Lung (tissue), 12 donors: ENCODE measurements around the gene ELMOD1. TPM values are rescaled to one million over a fixed set of nuclear protein-coding genes. Genes with fewer than 3 reads are reported as not detected.

ENCODE experiments used
- ATAC-seq: fragments of 200-7000 bp; cut with Tn5 transposase; one replicate; pipeline ENCODE4 v1.9.1; 2020; ENCODE audit warnings: moderate number of reproducible peaks; ENCODE audit not compliant: insufficient read depth, low FRiP score
- DNase-seq, 3 donors: peaks; one replicate each; pipeline ENCODE4 v3.0.0-alpha.2; 2013 to 2017
- H3K27ac ChIP-seq, 2 donors: one replicate each; pipeline ENCODE4 v1.5.1; 2013; ENCODE audit warnings: mild to moderate bottlenecking in 2 of 2, moderate library complexity in 2 of 2, control low read depth in 1 of 2, inconsistent platforms in 1 of 2, low read depth in 1 of 2, low read length in 1 of 2
- H3K27me3 ChIP-seq, 3 donors: one replicate each; pipeline ENCODE4 v1.5.1; 2013; ENCODE audit warnings: low read length in 2 of 3; ENCODE audit not compliant: control insufficient read depth in 3 of 3, insufficient read depth in 3 of 3
- H3K36me3 ChIP-seq, 4 donors: one replicate each; pipeline ENCODE4 v1.5.1; 2013; ENCODE audit warnings: low read length in 4 of 4, mild to moderate bottlenecking in 1 of 4, moderate library complexity in 1 of 4; ENCODE audit not compliant: control insufficient read depth in 4 of 4, insufficient read depth in 4 of 4
- H3K4me1 ChIP-seq, 5 donors: one replicate each; pipeline ENCODE4 v1.5.1; 2013; ENCODE audit warnings: low read length in 5 of 5, mild to moderate bottlenecking in 2 of 5, moderate library complexity in 1 of 5; ENCODE audit not compliant: control insufficient read depth in 5 of 5, insufficient read depth in 5 of 5
- H3K4me3 ChIP-seq: one replicate; pipeline ENCODE4 v1.5.1; 2013; ENCODE audit warnings: mild to moderate bottlenecking, control low read depth, moderate library complexity
- H3K9ac ChIP-seq, 2 donors: one replicate each; pipeline ENCODE4 v1.5.1; 2013; ENCODE audit warnings: low read length in 2 of 2, control low read depth in 1 of 2; ENCODE audit not compliant: insufficient read depth in 1 of 2
- H3K9me3 ChIP-seq, 4 donors: one replicate each; pipeline ENCODE4 v1.5.1; 2013; ENCODE audit warnings: low read length in 3 of 4, mild to moderate bottlenecking in 1 of 4, moderate library complexity in 1 of 4; ENCODE audit not compliant: control insufficient read depth in 4 of 4, insufficient read depth in 3 of 4
- CTCF ChIP-seq: IDR thresholded peaks from 2 replicates; pipeline ENCODE4 v1.5.1; 2012; ENCODE audit warnings: mild to moderate bottlenecking; ENCODE audit errors: control extremely low read depth, extremely low read depth
- WGBS, 2 donors: extraction: QIAGEN DNeasy Blood & Tissue Kit; methylation state at CpG; one replicate each; pipeline ENCODE4 v1.1.7; 2013; 5-methylcytosine and 5-hydroxymethylcytosine counted together
- polyA plus RNA-seq, 2 donors: library from polyadenylated mRNA; stranded (reverse); fragments of 200-250 nt; gene quantifications; one replicate each; pipeline ENCODE4 v1.2.1, GENCODE V29; 2013
- total RNA-seq, 2 donors: library from RNA; depleted of rRNA in 1 of 2; stranded (reverse); fragments of >200 nt in 1 of 2; gene quantifications; one replicate each; pipeline ENCODE4 v1.2.1, GENCODE V29; 2014 to 2021
- donor health status: control.
- donor health status: control.
- donor health status: Bipolar disorder and iron deficiency.
- donor health status: healthy.
- donor health status: DM: yes; HTN: yes; CAD: no.

The ELMOD1 gene
- total and polyA plus RNA-seq, 4 donors = 0.19 to 1.9 (median 0.82) TPM

- H3K9ac ChIP-seq = no peak overlapping the region
- no peak for TF ChIP-seq CTCF
- 59 to 82% methylated on average over 6 of the region's 6 CpGs for WGBS, 2 donors
- H3K9me3 ChIP-seq = no peaks in the 10 kb centered on the region
- DNase-seq (no peak), ATAC-seq (no peak)
- H3K27me3 ChIP-seq = peaks cover 0 to 3% (median 0%) of the 10 kb centered on the region in 3 donors
- no peak overlapping the region for H3K27ac ChIP-seq
- no peak overlapping the region for H3K4me3 ChIP-seq
- peaks cover 0 to 3% (median 1%) of the 10 kb centered on the region in 5 donors for H3K4me1 ChIP-seq
- no peaks in the 10 kb centered on the region for H3K36me3 ChIP-seq
Observed at GRCh38 chr11:107688322-107688918, 97.5 kb downstream of the ELMOD1 start.

GRCh38 chr11:107689317-107690202, 98.6 kb downstream of the ELMOD1 start:
- H3K36me3 ChIP-seq = no peaks in the 10 kb centered on the region
- peak; percentile 81 to 92 (median 87) for DNase-seq
- peak; percentile 92 for ATAC-seq
- peaks cover 0 to 3% (median 0%) of the 10 kb centered on the region in 3 donors for H3K27me3 ChIP-seq
- TF ChIP-seq CTCF = peak; percentile 50
- 39 to 47% methylated on average over 11 of the region's 11 CpGs for WGBS, 2 donors
- no peak overlapping the region for H3K4me3 ChIP-seq
- no peaks in the 10 kb centered on the region for H3K9me3 ChIP-seq
- H3K27ac ChIP-seq = no peak overlapping the region
- H3K9ac ChIP-seq = peak overlapping the region in 1 of 2 donors; percentile 60
- peaks cover 0 to 3% (median 1%) of the 10 kb centered on the region in 5 donors for H3K4me1 ChIP-seq

- no peak for TF ChIP-seq CTCF
Observed at GRCh38 chr11:107691000-107691750, 100.2 kb downstream of the ELMOD1 start.

More at GRCh38 chr11:107691000-107691750, 100.2 kb downstream of the ELMOD1 start:
- DNase-seq = no peak
- H3K27me3 ChIP-seq = peaks cover 0 to 3% (median 0%) of the 10 kb centered on the region in 3 donors
- WGBS, 2 donors = 61 to 73% methylated on average over 3 of the region's 3 CpGs
- no peaks in the 10 kb centered on the region for H3K36me3 ChIP-seq
- H3K4me3 ChIP-seq = no peak overlapping the region
- no peak for ATAC-seq
- no peak overlapping the region for H3K27ac ChIP-seq
- no peak overlapping the region for H3K9ac ChIP-seq
- H3K4me1 ChIP-seq = peaks cover 0 to 3% (median 1%) of the 10 kb centered on the region in 5 donors
- no peaks in the 10 kb centered on the region for H3K9me3 ChIP-seq
